ENCODE data around the gene PTMA.

The PTMA gene

DNA sequence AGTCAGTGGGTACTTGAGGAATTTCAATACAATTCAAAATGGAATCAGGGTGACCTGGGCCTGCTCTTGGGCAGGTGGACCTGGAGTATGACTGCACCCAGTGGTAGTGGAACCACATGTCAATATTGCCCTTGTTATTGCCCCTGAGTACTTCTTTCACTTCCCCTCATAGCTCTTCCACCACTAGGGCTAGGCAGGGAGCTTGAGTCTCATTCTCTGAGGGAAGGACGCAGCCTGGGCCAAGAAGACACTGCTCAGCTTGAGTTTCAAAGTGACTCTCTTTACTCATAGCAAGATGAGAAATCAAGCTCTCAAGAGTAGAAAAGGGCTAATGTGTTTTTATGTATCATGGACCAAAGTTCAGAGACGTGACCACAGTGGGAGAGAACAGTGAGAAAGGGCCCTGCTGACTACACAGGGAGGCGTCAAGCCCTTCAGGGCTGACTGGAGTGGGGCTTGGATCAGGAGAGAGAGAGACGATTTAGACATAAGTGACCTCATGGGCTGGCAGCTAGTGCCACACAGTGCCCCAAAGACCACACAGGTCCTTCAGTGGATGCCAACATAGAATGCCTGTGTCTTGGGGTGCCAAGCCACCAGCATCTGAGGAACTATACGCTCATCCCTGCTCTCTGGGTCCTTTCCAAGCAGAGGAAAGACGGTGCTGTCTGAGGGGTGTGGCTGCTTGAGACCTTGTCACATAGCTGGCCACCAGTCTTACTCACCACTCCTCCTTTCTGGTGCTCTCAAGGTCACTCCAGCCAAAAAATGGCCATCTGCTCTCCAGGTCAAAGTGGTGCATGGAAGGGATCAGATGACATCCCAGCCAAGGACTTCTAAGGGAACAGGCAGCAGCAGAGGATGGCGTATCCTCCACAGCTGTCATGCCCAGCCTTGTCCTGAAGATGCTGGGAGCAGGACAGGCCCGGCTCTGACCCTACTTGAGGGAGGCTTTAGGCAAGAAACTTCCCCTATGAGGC lies 13.0 kb downstream of the PTMA start:
- DNase-seq (ENCODE audit: insufficient read length, low spot score) (no peak), FAIRE-seq (no peak)
- TF ChIP-seq, protein P1, sequence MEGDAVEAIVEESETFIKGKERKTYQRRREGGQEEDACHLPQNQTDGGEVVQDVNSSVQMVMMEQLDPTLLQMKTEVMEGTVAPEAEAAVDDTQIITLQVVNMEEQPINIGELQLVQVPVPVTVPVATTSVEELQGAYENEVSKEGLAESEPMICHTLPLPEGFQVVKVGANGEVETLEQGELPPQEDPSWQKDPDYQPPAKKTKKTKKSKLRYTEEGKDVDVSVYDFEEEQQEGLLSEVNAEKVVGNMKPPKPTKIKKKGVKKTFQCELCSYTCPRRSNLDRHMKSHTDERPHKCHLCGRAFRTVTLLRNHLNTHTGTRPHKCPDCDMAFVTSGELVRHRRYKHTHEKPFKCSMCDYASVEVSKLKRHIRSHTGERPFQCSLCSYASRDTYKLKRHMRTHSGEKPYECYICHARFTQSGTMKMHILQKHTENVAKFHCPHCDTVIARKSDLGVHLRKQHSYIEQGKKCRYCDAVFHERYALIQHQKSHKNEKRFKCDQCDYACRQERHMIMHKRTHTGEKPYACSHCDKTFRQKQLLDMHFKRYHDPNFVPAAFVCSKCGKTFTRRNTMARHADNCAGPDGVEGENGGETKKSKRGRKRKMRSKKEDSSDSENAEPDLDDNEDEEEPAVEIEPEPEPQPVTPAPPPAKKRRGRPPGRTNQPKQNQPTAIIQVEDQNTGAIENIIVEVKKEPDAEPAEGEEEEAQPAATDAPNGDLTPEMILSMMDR (IDR thresholded peaks at IDR 0.05; ENCODE audit: insufficient read depth, missing control alignments) = no peak

DNA sequence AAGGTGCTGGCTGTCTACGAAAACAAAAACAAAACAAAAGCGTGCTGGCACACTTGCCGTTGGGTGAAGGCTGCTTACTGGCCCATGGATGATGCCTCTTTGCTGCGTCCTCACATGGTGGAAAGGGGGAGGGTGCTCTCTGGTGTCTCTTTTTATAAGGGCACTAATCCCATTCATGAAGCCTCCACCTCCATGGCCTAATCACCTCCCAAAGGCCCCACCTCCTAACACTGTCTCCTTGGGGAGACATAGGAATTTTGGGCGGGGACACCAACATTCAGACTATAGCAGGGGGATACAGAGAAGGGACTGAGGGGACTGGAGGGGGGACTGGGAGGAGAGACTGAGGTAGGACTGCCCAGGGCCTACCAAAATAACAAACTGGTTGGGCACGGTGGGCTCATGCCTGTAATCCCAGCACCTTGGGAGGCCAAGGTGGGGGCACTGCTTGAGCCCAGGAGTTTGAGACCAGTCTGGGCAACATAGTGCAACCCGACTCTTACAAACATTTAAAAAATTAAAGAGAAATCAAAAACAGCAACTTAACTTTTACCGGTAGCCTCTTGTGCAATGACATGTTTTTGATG lies 14.5 kb downstream of the PTMA start:
- FAIRE-seq (no peak), DNase-seq (ENCODE audit: insufficient read length, low spot score) (no peak)
- TF ChIP-seq, protein P1 (IDR thresholded peaks at IDR 0.05; ENCODE audit: insufficient read depth, missing control alignments) = no peak

DNA sequence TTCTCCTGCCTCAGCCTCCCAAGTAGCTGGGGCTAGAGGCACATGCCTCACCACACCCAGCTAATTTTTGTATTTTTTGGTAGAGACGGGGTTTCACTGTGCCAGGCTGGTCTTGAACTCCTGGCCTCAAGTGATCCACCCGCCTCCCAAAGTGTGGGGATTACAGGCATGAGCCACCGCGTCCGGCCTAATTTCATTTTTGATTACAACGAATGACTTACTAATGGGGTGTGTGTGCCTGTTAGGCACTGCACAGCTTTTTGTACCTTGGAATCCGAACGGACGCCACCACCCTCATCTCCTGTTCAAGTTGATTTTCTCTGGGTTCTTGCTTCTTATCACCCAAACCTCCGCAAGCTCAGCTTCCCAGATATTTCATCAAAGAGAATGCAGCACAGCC lies 17.2 kb downstream of the PTMA start:
- no peak for FAIRE-seq

DNA sequence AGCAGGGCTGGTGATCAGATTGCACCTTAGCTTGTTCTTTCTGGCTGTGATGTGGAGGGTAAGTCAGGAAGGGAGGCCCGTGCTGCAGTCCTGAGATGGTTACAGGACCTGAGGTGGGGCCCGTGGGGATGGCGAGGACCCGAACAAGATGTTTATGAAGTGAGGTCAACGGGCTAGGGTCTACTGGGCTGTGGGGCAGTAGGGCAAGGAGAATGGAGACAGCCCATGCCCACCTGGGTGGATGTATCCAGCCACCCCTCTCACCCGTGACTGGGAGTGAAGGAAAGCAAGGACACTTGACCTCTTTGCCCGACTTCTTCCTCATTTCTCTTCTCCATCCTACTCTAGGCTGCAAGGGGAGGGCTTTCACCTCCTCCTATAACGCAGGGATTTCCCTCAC lies 18.0 kb downstream of the PTMA start:
- DNase-seq (ENCODE audit: insufficient read length, low spot score) (no peak), FAIRE-seq (no peak)
- TF ChIP-seq, protein P1 (IDR thresholded peaks at IDR 0.05; ENCODE audit: insufficient read depth, missing control alignments) = no peak

More for the DNA sequence above, 17.2 kb downstream of the PTMA start:
- DNase-seq (ENCODE audit: insufficient read length, low spot score) = no peak
- TF ChIP-seq, protein P1 (IDR thresholded peaks at IDR 0.05; ENCODE audit: insufficient read depth, missing control alignments) = no peak

DNA sequence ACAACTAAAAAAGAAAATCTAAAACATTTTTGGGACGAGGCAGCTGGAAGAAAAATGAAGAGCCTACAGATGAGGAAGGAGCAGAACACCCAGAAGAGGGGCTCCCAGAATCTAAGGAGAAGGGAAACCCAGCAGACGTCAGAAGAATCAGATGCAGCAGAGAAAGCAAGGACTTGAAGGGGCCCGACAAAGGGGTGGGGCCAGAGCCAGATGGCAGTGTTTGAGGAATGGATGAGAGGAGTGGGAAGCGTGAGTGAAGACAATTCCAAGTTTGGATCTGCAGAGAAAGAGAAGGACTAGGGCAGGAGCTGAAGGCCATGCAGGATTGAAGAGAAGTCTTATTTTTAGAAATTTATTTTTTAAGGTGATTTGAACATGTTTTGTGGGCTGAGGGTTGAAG lies 19.3 kb downstream of the PTMA start:
- DNase-seq (ENCODE audit: insufficient read length, low spot score) (no peak), FAIRE-seq (no peak)
- TF ChIP-seq, protein P1 (IDR thresholded peaks at IDR 0.05; ENCODE audit: insufficient read depth, missing control alignments) = no peak

DNA sequence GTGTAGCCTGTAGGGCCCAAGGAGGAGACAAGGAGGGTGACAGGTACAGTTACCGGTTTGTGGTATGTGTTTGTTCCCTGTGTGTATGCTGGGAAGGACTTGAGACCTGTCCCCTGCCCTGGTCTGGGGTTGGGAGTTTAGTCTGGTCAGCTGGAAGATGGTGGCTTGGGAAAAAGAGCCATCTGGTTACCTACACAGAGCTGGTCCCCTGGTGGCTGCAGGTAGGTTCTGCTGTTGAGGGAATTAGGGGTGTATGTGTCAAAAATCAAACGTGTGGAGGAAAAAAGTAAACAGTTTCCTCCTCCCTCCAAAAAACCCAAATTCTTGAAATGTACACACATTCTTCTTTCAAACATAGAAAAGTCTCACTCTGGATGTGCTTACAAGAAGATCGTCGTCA lies 24.3 kb downstream of the PTMA start:
- TF ChIP-seq, protein P1 (IDR thresholded peaks at IDR 0.05; ENCODE audit: insufficient read depth, missing control alignments) = no peak
- FAIRE-seq (no peak), DNase-seq (ENCODE audit: insufficient read length, low spot score) (no peak)

DNA sequence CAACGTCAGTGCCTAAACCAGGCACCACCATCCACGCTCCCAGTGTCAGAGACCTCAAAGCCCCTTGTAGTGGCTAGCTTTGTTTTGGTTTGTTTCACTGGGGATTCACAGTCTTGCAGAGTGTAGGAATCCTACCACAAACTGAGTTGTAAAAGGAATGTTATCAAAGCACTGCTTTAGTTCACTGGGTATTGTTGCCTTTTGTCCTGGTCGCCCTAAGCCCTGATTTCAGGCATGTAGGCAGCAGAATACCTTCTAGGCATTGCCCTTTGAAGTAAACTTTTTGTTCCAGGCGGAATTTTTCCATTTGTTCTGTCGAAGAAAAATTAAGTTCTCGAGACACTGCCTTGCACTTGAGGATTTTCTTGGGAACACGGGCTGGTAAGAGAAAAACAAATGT lies 29.4 kb downstream of the PTMA start:
- FAIRE-seq = no peak
- TF ChIP-seq, protein P1 (IDR thresholded peaks at IDR 0.05; ENCODE audit: insufficient read depth, missing control alignments) = no peak
- no peak for DNase-seq (ENCODE audit: insufficient read length, low spot score)
